ENCODE results near the gene STIM2.
"Not testable (repeated sequence)": the region's sequence is repeated elsewhere in the genome, so short reads cannot be mapped to it uniquely, and the experiment has no call there.

STIM2 gene

GRCh38 chr4:26860157-26860921 lies at the start of gene STIM2:
STIM2 (plus strand) TSS chr4:26860841.
- peak; percentile 96 to 98 (median 97) for DNase-seq (ENCODE audit: low read depth in 3 of 3)

- DNase-seq (ENCODE audit: low read depth in 3 of 3): not testable (repeated sequence)
Measured at GRCh38 chr4:26811571-26811970, 49.1 kb upstream of the STIM2 start.

- no peak for DNase-seq (ENCODE audit: low read depth in 3 of 3)
Measured at GRCh38 chr4:26812049-26812714, 48.5 kb upstream of the STIM2 start.

- no peak for DNase-seq (ENCODE audit: low read depth in 3 of 3)
Measured at GRCh38 chr4:26813698-26814097, 46.9 kb upstream of the STIM2 start.

GRCh38 chr4:26815199-26815598 lies 45.4 kb upstream of the STIM2 start:
- DNase-seq (ENCODE audit: low read depth in 3 of 3): no peak

- no peak for DNase-seq (ENCODE audit: low read depth in 3 of 3)
Measured at GRCh38 chr4:26815706-26816105, 44.9 kb upstream of the STIM2 start.

- no peak for DNase-seq (ENCODE audit: low read depth in 3 of 3)
Measured at GRCh38 chr4:26819026-26819425, 41.6 kb upstream of the STIM2 start.

GRCh38 chr4:26819478-26820095 lies 41.1 kb upstream of the STIM2 start:
- no peak for DNase-seq (ENCODE audit: low read depth in 3 of 3)

GRCh38 chr4:26820346-26820745 lies 40.3 kb upstream of the STIM2 start:
- DNase-seq (ENCODE audit: low read depth in 3 of 3): no peak

- no peak for DNase-seq (ENCODE audit: low read depth in 3 of 3)
Measured at GRCh38 chr4:26821031-26821430, 39.6 kb upstream of the STIM2 start.

- no peak for DNase-seq (ENCODE audit: low read depth in 3 of 3)
Measured at GRCh38 chr4:26821677-26822503, 38.8 kb upstream of the STIM2 start.

GRCh38 chr4:26822546-26822945 lies 38.1 kb upstream of the STIM2 start:
- DNase-seq (ENCODE audit: low read depth in 3 of 3): no peak

- not testable (repeated sequence) for DNase-seq (ENCODE audit: low read depth in 3 of 3)
Measured at GRCh38 chr4:26822974-26823373, 37.7 kb upstream of the STIM2 start.

GRCh38 chr4:26823583-26823982 lies 37.1 kb upstream of the STIM2 start:
- no peak for DNase-seq (ENCODE audit: low read depth in 3 of 3)

GRCh38 chr4:26824667-26825066 lies 36.0 kb upstream of the STIM2 start:
- DNase-seq (ENCODE audit: low read depth in 3 of 3): no peak

- DNase-seq (ENCODE audit: low read depth in 3 of 3): no peak
Measured at GRCh38 chr4:26826721-26827120, 33.9 kb upstream of the STIM2 start.

GRCh38 chr4:26827336-26827735 lies 33.3 kb upstream of the STIM2 start:
- not testable (repeated sequence) for DNase-seq (ENCODE audit: low read depth in 3 of 3)

GRCh38 chr4:26827798-26828197 lies 32.8 kb upstream of the STIM2 start:
- no peak for DNase-seq (ENCODE audit: low read depth in 3 of 3)

- DNase-seq (ENCODE audit: low read depth in 3 of 3): no peak
Measured at GRCh38 chr4:26829018-26829417, 31.6 kb upstream of the STIM2 start.

- DNase-seq (ENCODE audit: low read depth in 3 of 3): no peak
Measured at GRCh38 chr4:26830033-26830432, 30.6 kb upstream of the STIM2 start.

- DNase-seq (ENCODE audit: low read depth in 3 of 3): no peak
Measured at GRCh38 chr4:26830701-26831100, 29.9 kb upstream of the STIM2 start.

GRCh38 chr4:26836539-26836938 lies 24.1 kb upstream of the STIM2 start:
- no peak for DNase-seq (ENCODE audit: low read depth in 3 of 3)
